AG09309 (cell line): ENCODE data around the gene GPR78.

Experiments
- DNase-seq: peaks from one replicate; pipeline ENCODE4 v3.0.0-alpha.2; 2010; ENCODE audit warnings: low read depth
- H3K4me3 ChIP-seq: 2 replicates; pipeline ENCODE4 v1.5.1; 2011; ENCODE audit warnings: mild to moderate bottlenecking, low read depth, low read length, moderate library complexity; ENCODE audit not compliant: control insufficient read depth
- TF ChIP-seq, protein P1 (sequence below): IDR thresholded peaks from 2 replicates; pipeline ENCODE4 v1.5.1; 2011; ENCODE audit warnings: mild to moderate bottlenecking, low read depth, low read length, inconsistent platforms; ENCODE audit not compliant: insufficient read depth, control insufficient read depth; ENCODE audit errors: missing control alignments

The GPR78 gene

DNA sequence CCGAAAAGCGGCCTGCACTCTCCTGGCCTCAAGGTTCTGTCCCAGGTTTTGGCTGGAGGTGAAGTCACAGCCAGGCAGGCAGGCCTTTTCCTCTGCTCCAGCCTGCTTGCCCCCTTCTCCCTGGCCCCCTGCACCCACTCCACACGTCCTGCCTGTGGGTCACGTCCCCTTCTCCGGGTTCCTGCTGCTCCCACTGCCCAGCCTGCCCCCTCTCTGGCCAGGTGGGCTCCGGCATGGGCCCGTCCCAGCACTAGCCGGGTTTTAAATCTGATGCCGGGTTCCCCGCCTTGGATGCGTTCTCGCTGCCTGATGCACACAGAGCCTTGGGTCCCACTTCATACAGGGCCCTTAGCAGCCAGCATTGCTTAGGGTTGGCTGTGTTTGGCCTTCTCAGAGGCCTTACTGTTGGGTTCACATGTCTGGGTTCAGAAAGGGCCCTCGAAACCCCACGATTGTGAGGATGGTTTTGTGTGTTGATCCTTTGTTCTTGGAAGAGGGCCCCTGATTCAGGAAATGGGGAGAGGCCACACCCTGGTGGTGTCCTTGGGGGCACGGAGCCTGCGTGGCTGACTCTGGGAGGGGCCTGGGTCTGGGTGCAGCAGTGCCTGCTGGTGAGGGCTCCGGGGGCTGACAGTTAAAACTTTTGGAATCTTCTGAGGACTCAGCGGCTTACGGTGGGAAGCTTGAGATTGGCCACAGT, 18.3 kb downstream of the GPR78 start:
- TF ChIP-seq, protein P1, sequence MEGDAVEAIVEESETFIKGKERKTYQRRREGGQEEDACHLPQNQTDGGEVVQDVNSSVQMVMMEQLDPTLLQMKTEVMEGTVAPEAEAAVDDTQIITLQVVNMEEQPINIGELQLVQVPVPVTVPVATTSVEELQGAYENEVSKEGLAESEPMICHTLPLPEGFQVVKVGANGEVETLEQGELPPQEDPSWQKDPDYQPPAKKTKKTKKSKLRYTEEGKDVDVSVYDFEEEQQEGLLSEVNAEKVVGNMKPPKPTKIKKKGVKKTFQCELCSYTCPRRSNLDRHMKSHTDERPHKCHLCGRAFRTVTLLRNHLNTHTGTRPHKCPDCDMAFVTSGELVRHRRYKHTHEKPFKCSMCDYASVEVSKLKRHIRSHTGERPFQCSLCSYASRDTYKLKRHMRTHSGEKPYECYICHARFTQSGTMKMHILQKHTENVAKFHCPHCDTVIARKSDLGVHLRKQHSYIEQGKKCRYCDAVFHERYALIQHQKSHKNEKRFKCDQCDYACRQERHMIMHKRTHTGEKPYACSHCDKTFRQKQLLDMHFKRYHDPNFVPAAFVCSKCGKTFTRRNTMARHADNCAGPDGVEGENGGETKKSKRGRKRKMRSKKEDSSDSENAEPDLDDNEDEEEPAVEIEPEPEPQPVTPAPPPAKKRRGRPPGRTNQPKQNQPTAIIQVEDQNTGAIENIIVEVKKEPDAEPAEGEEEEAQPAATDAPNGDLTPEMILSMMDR = no peak
- H3K4me3 ChIP-seq = no peak overlapping the region
- no peak for DNase-seq

DNA sequence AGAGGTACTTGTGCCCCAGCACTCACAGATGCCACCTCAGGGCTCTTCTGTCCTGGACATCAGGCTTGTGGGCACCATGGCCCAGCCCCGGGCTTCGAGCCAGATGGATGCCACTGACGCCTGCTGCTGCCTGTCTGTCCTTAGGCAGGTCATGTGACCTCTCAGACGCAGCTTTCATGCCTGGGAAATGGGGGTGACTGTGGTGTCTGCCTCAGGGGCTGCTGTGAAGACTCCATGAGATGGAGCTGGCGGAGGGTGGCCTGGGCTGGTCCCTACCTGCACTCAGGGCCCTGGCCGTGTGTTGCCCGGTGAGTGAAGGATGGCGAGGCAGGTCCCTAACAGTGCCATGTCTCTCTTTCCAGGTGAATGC, 18.9 kb downstream of the GPR78 start:
- TF ChIP-seq, protein P1 = no peak
- no peak for DNase-seq
- no peak overlapping the region for H3K4me3 ChIP-seq

DNA sequence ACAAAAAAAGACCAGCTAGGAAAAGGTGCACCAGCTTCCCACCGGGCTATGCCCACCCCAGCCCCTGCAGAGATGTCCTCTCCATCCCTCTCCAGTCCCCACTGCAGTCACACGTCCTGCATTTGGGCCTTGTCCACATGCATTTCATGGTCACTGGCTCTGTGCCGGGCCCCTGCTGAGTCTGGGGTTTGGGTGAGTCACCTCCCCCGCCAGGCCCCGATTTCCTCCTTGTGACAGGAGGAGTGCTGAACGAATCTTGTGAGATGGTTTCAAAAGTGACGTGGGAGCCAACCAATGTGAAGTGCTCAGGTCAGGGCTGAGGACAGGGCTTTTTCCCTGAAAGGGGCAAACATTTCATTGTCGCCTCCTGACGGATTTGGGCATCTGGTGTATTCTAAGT, 19.5 kb downstream of the GPR78 start:
- peak; percentile 72 for DNase-seq

DNA sequence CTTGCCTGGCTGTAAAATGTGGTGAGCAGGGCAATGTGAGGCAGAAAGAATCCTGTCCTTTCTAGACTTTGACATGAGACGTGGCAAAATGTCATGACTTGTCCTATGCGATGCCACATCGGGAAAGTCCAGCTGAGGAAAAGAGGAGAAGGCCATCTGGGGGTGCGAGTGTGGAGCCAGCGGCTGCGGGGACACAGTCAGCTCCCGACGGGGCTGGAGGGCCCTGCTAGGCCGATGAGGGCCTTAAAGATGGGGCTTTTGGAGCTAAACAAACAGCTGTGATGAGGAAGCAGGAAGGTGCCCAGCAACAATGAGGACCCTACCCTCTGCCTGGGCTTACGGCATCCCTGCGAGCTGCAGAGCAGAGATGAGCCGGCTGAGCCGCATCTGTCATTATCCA, 20.1 kb downstream of the GPR78 start:
- TF ChIP-seq, protein P1 = no peak
- no peak for DNase-seq
- no peak overlapping the region for H3K4me3 ChIP-seq

More for the DNA sequence above, 19.5 kb downstream of the GPR78 start:
- no peak overlapping the region for H3K4me3 ChIP-seq
- TF ChIP-seq, protein P1 = no peak

DNA sequence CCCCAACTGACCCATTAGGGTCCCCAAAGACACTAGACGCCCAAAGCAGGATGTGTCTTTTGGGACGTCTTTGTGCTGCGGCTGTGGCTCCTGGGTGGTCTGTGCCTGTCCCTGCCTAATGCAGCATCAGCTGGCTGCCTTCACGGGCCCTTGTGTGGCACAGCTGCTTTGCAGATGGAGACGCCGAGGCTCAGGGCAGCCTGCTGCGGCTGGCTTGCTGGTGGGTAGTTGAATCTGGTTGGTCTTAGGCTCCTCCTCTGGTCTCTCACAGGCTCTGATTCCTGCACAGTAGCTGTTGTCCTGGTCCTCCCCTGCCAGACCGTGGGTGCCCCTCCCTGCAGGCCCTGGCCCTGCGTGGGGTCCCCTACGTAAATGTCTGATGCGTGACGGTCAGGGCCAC, 20.5 kb downstream of the GPR78 start:
- DNase-seq = no peak
- H3K4me3 ChIP-seq = no peak overlapping the region
- TF ChIP-seq, protein P1 = no peak

DNA sequence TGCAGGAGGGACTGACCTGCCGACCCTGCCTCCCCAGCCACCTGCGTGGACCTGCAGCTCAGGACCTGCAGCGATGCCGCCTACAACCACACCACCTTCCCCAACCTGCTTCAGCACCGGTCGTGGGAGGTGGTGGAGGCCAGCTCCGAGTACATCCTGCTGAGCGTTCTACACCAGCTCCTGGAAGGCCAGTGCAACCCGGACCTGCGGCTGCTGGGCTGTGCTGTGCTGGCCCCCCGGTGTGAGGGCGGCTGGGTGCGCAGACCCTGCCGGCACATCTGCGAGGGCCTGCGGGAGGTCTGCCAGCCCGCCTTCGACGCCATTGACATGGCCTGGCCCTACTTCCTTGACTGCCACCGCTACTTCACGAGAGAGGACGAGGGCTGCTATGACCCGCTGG, 20.9 kb downstream of the GPR78 start:
- no peak overlapping the region for H3K4me3 ChIP-seq
- DNase-seq = no peak
- TF ChIP-seq, protein P1 = no peak
